ENCODE results near the gene ITPRIPL2. TPM values are rescaled to one million over a fixed set of nuclear protein-coding genes. Genes with fewer than 3 reads are reported as not detected.

Gene ITPRIPL2
- 47.4 TPM for total RNA-seq (ENCODE audit: insufficient read depth, low replicate concordance)

DNA sequence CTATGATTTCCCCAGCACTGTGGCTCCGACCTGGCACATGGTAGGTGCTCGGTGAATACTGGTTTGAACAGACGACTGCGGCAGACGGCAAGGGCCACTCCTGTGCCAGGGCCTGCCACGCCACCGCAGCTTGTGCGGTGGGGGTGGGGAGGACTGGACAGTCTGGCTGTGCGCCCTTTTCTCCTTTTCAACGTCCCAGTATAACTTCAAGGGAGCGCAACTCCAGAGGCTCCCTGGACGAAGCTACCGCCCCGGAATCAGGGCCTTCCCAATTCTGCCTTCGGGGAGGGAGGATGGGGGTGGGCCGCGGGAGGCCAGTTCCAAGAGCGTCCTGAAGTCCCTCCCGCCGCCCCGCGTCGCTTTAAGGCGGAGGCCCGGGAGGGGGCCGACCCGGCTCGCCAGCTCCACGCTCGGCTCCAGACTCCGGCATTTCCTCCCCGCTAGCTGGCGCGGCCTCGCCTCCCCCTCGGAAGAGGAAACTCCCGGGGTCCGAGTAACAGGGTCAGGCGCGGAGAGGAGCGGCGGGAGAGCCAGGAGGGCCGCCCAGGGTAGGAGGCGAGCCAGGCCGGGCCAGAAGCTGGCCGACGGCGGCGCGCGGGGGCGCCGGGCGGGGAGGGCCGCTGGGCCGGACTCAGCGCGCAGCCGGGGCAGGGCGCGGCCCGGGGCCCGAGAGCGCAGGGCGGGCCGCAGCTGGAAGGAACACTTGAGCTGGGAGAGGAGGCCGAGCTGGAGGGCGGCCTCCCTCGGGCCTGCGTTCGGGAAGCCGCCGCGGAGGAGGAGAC lies at the start of gene ITPRIPL2:
ITPRIPL2 (plus strand) TSS at position 388 of the 782 bp plus-strand sequence. CDS start 498 bp downstream, outside the sequence.
- peak; percentile 96 for DNase-seq (ENCODE audit: low spot score)

DNA sequence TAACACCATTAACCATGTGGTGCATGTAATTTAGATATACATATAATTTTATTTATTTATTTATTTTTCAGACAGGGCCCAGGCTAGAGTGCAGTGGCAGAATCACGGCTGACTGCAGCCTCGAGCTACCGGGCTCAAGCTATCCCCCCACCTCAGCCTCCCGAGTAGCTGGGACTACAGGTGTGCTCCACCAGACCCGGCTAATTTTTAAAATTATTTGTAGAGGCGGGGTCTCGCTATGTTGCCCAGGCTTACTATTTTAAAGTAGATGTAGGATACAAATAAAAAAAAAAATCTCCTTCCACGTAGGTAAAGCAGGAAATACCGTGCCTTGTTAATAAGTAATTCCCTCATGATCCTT lies 46.8 kb upstream of the ITPRIPL2 start:
- DNase-seq (ENCODE audit: low spot score), result no peak

DNA sequence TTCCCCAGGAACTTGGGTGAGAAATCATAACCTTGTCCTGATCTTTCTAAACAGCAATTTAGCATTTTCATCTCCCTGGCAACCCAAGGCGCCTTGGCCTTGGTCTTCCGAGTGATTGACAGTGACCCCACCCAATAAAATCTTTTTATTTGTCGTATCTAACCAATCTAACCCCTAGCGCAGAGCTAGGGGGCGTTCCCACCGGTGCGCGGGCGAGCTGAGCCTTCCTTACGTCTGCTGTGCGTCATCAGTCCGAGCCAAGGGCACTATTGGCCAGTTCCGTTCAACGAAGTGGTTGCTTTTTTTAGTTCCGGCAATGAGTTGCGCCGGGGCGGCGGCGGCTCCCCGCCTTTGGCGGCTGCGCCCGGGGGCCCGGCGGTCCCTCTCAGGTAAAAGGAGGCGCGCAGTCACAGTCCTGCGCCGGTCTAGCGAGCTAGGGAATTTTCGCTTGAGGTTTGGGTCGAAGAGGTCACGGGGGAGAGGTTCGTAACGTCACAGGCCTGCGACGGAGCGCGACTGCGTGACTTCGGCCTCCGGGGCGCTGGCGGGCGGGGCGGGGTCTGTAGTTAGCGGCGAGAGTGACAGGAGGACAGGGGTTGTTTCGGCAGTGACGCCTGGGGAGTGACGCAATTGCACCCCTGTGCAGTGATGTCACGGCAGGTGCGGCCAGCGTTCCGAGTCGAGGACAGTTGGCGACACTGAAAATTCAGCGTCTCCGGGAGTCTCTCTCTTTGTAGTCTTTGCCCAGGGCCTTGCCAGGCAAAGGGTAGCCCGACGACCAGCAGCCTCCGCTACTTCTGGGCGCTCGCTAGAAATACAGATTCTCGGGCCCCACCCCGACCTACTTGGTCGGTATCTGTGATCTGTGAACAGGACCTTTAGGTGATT lies 46.2 kb upstream of the ITPRIPL2 start, which contains the start of gene COQ7:
COQ7 (plus strand) TSS at position 266 of the 888 bp plus-strand sequence; CDS start at position 317, 51 bp downstream.
- DNase-seq (ENCODE audit: low spot score), result peak; percentile 100

DNA sequence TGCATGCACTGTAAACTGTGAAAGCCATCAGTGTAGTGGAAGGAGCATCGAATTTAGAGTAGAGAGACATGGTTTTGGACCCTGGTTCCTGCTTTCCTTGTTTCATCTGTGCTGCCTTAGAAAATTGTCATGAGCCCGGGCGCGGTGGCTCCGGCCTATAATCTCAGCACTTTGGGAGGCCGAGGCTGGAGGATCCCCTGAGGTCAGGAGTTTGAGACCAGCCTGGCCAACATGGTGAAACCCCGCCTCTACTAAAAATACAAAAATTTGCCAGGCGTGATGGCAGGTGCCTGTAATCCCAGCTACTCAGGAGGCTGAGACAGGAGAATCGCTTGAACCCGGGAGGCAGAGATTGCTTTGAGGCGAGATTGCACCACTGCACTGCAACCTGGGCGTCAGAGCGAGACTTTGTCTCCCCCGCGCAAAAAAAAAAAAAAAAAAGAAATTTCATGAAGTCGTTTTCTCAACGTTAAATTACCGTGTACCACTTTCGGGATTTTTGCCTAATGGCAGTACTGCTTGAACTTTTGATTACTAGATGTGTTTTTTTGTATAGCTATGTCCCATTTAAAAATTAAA lies 45.4 kb upstream of the ITPRIPL2 start:
- no peak for DNase-seq (ENCODE audit: low spot score)

DNA sequence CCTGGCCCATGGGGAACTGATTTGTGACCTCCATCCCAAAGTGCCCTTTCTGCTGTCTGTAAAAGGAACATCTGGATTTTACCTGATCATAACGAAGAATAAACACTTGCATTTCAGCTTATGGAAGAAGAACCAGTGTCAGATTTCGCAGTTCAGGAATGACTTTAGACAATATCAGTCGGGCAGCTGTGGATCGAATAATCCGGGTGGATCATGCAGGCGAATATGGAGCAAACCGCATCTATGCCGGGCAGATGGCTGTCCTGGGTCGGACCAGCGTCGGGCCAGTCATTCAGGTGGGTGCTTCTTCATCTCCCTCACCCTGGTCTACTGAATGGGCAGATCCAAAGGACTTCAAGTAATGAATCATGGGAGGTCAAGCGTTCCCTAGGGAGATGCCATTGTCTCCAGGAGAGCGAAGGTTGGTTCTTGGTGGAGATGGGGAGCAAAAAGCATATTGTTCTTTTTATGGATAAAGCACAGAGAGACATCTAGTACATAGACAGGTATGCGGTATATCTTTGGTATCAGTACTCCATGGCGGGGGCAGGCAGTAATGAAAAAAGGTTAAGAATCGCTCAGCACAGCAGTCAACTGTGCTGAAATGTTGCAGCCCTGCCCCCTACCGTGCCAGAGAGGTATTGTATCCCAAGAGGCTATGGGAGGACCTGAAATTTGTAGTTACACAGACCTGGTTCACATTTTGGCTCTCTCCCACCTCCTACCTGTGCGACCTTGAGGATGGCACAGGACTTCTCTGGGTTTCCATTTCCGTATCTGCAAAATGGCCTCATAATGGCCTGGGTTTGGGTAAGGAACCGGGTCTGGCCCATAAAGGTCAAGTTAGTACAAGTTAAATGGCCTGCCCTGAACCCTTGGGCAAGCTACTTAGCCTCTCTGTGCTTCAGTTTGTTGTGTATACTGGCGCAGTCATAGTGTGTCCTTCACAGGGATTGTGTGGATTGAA lies 41.7 kb upstream of the ITPRIPL2 start:
- peak; percentile 42 for DNase-seq (ENCODE audit: low spot score)

DNA sequence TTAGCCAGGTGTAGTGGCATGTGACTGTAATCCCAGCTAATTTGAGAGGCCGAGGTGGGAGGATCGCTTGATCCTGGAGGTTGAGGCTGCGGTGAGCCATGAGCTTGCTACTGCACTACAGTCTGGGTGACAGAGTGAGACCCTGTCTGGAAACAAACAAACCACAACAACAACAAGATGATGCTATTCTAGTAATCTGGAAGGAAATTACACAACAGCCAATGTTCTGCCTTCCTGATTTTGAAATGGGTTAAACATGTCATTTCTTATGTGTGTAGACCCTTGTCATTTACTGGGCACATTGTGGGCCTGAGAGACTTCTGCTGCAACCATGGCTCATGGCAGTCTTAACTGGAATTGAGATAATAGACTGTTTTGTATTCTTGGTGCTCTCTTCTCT lies 40.4 kb upstream of the ITPRIPL2 start:
- no peak for DNase-seq (ENCODE audit: low spot score)

DNA sequence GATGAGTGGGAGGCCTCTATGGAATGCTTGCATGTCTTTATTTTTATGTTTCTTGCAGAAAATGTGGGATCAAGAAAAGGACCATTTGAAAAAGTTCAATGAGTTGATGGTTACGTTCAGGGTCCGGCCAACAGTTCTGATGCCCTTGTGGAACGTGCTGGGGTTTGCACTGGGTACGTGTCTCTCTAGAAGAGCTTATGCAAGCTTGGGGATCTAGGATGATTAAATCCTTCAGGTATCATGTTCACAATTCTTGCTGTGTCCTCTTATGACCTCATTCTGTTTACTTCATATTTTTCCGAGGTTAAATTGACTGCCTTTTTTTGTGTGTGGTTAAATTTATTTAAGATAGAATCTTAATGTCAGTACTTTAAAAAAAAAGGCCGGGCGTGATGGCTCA lies 39.9 kb upstream of the ITPRIPL2 start:
- no peak for DNase-seq (ENCODE audit: low spot score)

DNA sequence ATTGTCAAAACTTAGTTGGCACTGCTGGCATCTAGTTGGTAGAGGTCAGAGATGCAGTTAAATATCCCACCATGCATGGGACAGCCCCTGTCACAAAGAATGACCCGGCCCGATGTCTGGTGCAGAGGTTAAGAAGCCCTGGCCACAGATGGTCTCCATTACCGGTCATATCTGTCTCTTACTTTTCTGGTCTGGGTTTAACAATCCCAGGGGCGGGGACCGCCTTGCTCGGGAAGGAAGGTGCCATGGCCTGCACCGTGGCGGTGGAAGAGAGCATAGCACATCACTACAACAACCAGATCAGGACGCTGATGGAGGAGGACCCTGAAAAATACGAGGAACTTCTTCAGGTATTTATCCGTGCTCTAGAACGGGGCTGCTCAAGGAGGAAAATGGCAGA lies 38.3 kb upstream of the ITPRIPL2 start:
- DNase-seq (ENCODE audit: low spot score), result no peak

DNA sequence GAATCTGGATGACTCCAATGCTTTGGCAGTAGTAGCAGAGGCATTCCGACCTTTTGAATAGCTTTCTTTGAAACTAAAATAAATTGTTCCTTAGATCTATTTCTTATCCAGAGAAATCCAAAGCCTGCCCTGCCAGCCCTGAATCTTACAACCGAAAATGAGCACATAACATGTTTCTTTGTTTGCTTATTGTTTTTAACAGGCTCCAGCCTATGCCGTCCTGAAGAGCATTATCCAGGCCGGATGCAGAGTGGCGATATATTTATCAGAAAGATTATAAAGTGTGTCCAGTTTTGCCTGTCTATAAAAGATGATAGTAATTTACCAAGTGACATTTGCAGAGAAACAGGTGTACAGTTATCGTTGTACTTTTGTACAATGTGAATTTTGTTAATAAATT lies 35.9 kb upstream of the ITPRIPL2 start:
- no peak for DNase-seq (ENCODE audit: low spot score)

DNA sequence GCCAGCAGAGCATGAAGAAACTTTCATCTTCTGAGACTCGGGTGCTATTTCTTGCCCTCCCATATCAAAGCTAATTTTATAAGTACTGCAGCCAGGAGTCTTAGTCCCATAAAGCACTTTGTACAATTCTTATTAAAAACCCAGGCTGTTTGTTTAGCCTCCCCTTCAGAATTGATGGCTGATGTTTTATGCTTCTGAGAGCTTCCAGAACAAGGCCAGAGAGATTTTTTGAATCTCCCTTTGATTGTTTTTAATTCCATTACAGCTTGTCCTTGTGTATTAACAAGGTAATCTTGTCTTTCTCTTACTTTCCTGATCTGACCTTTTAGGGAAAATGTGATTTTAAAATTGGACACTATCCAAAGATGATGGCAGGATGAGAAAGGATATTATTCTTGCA lies 30.1 kb upstream of the ITPRIPL2 start:
- no peak for DNase-seq (ENCODE audit: low spot score)

DNA sequence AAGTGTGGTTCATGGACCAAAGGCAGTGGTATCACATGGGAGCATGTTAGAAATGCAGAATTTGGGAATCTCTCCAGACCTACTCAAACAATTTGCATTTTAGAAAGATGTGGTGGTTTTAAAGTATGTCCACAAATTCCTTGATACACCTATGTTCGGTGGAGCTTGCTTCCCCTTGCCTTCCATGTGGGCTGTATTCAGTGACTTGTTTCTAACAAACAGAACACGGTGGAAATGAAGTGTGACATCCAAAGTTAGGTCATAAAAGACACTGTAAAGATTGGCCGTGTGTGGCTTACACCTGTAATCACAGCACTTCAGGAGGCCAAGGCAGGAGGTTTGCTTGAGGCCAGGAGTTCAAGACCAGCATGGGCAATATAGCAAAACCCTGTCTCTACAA lies 29.6 kb upstream of the ITPRIPL2 start:
- DNase-seq (ENCODE audit: low spot score), result no peak

DNA sequence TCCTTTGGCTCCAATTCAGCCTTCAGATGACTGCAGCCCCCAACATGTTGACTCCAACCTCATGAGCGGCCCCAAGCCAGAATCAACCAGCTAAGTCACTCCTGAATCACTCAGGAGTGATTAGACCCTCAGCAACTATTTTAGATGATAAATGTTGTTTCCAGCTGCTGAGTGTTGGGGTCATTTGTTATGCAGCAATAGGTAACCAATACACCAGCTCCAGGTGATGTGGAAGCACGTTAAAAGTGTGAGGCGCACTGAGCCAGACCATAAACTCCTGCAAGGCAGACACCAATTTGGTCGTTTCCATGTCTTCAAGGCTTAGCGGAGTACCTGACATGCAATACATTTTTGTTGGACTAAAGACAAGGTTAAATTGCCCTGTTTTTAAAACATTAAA lies 28.9 kb upstream of the ITPRIPL2 start:
- no peak for DNase-seq (ENCODE audit: low spot score)

DNA sequence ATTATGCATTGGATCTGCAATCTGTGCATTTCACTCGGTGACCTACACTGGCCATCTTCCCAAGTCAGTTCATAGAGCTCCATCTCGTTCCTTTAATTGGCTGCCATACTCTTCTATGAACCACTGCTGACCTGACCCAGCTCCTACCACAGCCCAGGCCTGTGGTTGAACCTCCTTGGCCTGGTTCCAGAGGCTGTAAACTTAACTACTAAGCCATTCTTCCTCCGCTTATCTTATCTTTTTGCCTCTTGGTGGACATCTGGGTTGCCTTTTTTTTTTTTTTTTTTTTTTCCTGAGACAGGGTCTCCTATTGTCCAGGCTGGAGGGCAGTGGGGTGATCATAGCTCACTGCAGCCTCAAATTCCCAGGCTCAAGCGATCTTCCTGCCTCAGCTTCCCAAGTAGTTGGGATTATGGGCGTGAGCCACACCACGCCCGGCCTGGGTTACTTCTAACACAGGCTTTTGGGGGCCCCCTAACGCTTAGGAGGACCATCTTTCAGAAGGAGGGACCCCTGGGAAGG lies 28.0 kb upstream of the ITPRIPL2 start:
- DNase-seq (ENCODE audit: low spot score), result peak; percentile 35

DNA sequence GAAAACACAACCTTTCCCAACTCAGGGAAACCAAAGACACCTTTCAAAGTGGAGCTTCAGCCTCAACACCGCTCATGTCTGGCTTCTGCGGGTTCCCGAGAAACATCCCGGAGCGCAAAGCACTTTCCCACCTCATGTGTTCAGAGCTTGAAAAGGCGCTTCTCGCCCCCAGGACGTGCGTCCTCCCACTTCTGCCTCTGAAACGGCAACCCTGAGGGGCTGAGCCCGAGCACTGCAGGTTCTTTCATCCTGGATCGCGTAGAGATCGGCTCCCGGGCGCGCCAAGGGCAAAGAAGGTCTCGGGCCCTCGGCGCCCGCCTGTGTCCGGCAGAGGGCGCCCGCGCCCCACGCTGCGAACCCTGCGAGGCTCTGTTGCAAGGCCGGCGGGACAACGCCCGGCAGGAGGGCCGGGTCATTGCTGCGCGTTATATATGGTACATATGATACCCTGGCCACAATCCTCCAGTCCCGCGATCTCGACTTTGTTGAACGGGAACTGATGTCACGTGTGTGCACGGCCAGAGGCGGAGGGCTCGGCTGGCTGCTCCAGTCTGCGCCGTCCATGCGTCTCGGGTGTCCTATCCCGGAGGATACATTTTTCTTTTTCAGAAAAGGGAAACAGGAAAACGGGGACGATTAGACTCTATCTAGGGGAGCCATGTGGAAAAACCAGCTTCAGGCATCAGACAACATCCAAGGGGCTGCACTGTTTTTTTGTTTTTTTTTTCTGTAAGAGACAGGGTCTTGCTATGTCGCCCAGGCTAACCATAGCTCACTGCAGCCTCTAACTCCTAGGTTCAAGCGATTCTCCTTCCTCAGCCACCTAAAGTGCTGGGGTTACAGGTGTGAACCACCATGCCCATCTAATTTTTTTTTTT lies 27.2 kb upstream of the ITPRIPL2 start:
- peak; percentile 88 for DNase-seq (ENCODE audit: low spot score)

DNA sequence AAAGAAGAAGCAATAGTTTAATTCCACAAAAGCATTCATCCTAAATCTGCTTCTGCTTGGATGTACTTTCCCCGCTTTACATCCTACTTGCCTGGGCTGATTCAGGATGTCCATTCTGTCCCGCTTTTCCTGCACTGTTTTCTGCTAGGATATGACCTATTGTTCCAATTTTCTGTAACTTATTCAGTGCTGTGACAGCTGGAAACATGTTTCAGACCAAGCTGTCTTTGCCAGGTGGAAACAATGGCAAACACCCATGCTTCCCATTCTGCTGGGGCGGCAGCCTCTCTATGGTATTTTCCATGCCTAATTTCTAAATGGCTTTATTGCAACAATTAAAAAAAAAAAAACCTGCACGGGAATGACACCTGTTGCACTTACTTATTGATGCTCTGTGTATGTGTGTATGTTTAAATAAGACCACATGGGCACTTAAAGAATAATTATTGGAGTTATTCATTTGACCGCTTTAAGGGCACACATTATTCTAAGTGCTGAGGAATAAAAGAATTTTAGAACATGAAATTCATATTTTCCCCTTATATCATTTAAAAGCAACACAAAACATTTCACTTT lies 25.3 kb upstream of the ITPRIPL2 start:
- DNase-seq (ENCODE audit: low spot score), result no peak

DNA sequence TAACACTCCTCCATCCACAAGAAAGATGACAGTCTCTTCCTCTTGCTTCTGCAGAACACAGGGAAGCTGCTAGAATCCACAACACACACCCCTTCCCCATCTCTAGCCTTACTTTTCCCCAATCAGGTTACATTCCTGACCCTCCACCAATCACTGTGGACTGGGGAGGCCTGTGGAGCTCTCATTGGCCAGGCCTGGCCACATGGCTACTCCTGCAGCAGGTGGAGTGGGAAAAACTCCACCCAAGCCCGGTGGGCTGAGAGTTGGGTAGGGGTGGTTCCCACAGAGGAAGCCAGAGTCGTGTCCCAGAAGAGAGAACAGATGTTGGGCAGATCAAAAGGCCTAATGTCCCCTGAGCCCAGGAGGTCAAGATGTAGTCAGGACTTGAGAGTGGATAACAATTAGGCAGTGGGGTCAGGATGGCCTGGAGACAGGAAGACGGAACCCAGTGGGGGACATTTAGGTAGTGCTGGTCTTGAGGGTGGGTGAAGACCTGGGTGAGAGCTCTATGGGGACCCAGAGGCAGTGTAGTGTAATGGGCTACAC lies 24.3 kb upstream of the ITPRIPL2 start:
- DNase-seq (ENCODE audit: low spot score), result no peak

DNA sequence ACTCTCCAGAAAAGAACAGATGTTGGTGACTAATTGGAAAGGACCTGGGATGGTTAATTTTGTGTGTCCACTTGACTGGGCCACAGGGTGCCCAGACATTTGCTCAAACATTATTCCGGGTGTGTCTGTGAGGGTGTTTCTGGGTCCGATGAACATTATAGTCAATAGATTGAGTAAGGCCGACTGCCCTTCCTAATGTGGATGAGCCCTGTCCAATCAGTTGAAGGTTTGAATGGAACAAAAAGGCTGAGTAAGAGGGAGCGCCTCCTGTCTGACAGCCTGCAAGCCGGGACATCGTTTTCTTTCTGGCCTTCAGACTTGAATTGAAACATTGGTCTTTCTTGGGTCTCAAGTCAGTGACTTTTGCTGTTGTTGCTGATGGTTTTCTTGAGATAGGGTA lies 22.8 kb upstream of the ITPRIPL2 start:
- no peak for DNase-seq (ENCODE audit: low spot score)

DNA sequence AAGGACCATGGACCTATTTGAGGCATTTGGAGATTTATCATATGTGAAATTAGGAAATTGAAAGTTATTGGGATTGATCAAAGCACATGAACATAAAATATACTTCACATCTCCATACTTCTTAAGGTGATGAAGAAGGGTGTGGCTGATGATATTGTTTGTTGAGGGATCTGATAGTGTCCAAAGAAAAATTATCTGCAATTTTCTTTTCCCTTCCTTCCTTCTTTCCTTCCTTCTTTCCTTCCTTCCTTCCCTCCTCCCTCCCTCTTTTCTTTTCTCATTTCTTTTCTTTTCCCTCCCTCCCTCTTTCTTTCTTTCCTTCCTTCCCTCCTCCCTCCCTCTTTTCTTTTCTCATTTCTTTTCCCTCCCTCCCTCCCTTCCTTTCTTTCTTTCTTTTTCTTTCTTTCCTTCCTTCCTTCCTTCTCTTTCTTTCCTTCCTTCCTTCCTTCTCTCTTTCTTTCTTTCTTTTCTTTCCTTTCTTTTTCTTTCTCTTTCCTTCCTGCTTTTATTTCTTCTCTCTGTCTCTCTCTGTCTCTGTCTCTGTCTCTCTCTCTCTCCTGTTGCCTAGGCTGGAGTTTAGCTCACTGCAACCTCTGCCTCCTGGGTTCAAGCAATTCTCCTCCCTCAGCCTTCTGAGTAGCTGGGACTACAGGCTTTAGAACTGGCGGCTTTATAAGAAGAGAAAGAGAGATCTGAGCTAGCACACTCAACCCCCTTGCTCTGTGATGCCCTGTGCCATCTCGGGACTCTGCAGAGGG lies 20.9 kb upstream of the ITPRIPL2 start:
- DNase-seq (ENCODE audit: low spot score), result no peak
